T-helper 2 cell treated with Interferon-gamma antibody and Interleukin-4, amounts not matched to agents 5 μg/mL and 100 μg/mL, for 36 hours (primary cell): ENCODE data around the gene RNF220.

Experiments used
- DNase-seq: peaks from one replicate; pipeline ENCODE4 v3.0.0; 2021; ENCODE audit warnings: low spot score
- H3K27ac Mint-ChIP-seq: one replicate; pipeline ENCODE4 v1.8.0; 2021; ENCODE audit warnings: mild to moderate bottlenecking, mixed read lengths
- H3K27me3 Mint-ChIP-seq: one replicate; pipeline ENCODE4 v1.8.0; 2021; ENCODE audit warnings: low read depth, mixed read lengths
- H3K36me3 Mint-ChIP-seq: one replicate; pipeline ENCODE4 v1.8.0; 2021; ENCODE audit warnings: low read depth, mixed read lengths
- H3K4me1 Mint-ChIP-seq: one replicate; pipeline ENCODE4 v1.8.0; 2021; ENCODE audit warnings: low read depth, mixed read lengths
- H3K4me3 Mint-ChIP-seq: one replicate; pipeline ENCODE4 v1.8.0; 2022; ENCODE audit warnings: mild to moderate bottlenecking, moderate library complexity, mixed read lengths
- H3K9me3 Mint-ChIP-seq: one replicate; pipeline ENCODE4 v1.8.0; 2021; ENCODE audit warnings: mixed read lengths

Gene RNF220

DNA sequence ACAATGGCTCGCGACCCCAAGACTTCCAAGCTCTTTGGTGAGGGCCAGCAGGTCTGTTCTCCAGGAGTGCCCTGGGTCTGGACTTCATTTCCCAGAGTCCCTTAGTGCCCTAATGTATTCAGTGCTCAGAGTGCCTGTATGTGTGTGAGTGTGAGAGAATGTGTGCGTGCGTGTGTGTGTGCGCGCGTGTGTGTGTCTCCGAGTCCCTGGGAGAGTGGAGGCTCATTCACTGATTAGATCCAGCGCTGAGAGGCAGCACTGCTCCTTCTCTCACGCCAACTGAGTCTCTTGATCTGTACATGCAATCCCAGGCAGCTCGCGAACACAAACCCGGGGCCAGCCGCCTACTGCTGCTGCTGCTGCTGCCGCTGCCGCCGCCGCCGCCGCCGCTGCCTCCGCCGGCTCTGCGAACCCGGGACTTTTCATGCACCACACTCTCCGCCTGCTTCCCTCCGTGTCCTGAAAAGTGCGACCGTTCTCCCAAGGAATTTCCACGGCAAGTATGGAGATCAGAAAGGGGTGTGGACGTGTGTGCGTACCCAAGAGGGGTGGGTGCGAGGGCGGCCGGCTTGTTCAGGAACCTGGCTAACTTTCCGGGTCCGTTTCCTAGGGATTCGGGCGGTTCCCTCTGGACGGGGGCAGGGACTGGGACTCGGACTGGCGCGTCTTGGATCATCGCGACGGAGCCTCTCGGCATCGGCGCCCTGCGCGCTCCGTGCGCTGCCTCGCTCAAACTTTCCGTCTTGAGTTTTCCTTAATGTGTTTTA lies at the start of gene RNF220:
Gene RNF220, plus strand, starts transcription at position 225 of the 767 bp plus-strand sequence.
- H3K27ac Mint-ChIP-seq, result no peak within 1 kb of the TSS
- H3K36me3 Mint-ChIP-seq, result no peaks in the 10 kb centered on the region
- DNase-seq, result peak; percentile 16
- H3K27me3 Mint-ChIP-seq, result peaks cover 59% of the 10 kb centered on the region
- peak within 1 kb of the TSS; percentile 83 for H3K4me3 Mint-ChIP-seq
- no peaks in the 10 kb centered on the region for H3K9me3 Mint-ChIP-seq
- H3K4me1 Mint-ChIP-seq, result peaks cover 20% of the 10 kb centered on the region

DNA sequence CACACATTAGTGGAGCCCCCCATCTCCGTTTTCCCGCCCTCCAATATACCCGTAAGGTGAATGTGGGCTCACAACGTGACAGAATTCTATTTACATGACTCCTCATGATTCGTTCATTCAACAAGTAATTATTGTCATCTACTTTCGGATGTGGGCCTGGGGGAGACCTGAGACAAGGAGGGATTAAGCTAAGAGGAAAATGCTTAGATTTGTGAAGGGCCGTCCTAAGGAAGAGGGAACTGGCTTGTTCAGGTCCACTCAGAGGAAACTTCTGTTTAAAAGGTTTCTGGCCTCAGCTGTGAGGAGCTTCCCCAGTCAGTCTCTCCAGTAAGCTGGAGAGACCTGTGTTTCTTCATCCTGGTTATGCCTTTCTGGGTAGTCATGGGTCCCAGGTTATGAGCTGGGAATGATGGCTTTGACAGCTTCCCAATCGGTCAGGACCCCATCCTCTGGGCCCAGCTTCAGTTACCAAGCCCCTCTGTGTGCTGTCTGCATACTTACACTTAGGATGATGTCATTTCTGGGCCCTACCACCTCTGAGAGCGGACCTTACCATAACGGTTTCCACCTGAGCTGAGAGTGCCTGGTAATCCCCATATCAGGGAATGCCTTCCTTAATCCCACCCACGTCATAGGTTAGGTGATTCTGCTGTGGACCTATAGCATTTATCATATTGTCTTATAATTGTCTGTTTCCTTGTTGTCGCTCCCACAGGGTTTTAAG lies 49.3 kb upstream of the RNF220 start:
- no peak for DNase-seq
- Mint-ChIP-seq H3K27me3 (no peaks in the 10 kb centered on the region), H3K4me1 (peaks cover 17% of the 10 kb centered on the region), H3K27ac (peak overlapping the region; percentile 89), H3K4me3 (peak overlapping the region; percentile 91), H3K36me3 (no peaks in the 10 kb centered on the region), H3K9me3 (no peaks in the 10 kb centered on the region)

DNA sequence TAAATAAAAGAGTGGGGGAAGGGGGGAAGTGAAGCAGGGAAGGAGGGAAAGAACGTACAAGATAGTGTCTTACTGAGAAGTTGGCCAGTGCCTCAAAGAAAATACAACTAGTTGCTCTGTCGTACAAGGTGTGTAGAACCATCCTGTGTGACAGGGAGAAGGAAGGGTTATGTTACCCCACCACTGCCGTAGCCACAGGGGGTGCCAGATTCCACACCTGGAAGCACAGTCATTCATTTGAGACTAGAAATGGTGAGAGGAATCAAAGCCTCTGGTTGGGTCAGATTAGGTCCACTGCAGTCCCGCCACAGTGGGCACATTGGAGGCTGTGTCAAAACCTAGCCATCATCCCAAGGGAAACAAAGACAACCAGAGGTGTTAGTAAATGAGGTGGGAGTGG lies 47.3 kb upstream of the RNF220 start:
- H3K27ac Mint-ChIP-seq, result no peak overlapping the region
- peaks cover 3% of the 10 kb centered on the region for H3K27me3 Mint-ChIP-seq
- no peaks in the 10 kb centered on the region for H3K36me3 Mint-ChIP-seq
- no peaks in the 10 kb centered on the region for H3K9me3 Mint-ChIP-seq
- DNase-seq, result no peak
- H3K4me1 Mint-ChIP-seq, result peaks cover 17% of the 10 kb centered on the region
- no peak overlapping the region for H3K4me3 Mint-ChIP-seq

DNA sequence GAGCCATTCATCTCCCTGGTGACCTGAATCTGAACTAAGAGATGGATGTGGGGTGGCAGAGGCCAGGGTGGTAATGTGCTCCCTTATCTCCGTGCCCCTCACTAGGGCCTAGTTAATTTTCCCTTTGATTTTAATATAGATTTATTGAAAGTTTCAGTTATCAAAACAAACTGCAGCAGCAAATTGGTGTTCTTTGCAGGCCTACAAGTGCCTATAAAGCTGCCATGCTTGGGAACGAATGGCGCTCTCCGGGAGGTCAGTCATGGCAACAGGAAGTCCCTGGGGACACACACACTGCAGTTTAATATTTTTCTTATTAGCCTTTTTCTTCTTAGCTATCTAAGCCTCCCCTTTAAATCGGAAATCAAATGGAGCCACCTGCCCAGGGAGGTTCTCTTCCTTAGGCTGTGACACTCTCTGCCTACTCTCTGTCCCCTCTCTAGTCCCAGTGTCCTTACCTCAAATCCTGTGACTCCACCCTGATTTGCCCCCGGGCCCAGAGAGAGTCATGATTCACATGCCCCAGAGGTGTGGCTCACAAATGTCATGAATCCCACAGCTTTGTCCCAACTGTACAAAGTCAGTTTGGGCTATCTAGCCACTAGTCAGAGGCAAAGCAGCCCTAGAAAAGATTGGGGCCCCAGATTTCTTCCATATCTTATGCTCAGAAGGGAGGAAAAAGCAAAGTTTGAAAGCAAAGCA lies 45.7 kb upstream of the RNF220 start:
- no peak for DNase-seq
- H3K27me3 Mint-ChIP-seq, result peaks cover 8% of the 10 kb centered on the region
- peaks cover 6% of the 10 kb centered on the region for H3K4me1 Mint-ChIP-seq
- no peaks in the 10 kb centered on the region for H3K36me3 Mint-ChIP-seq
- H3K4me3 Mint-ChIP-seq, result no peak overlapping the region
- no peak overlapping the region for H3K27ac Mint-ChIP-seq
- no peaks in the 10 kb centered on the region for H3K9me3 Mint-ChIP-seq

- no peak for DNase-seq
- Mint-ChIP-seq H3K4me1 (no peaks in the 10 kb centered on the region), H3K9me3 (no peaks in the 10 kb centered on the region), H3K4me3 (no peak overlapping the region), H3K27me3 (peaks cover 8% of the 10 kb centered on the region), H3K27ac (no peak overlapping the region), H3K36me3 (no peaks in the 10 kb centered on the region)
Observed at GRCh38 chr1:44361478-44361877, 43.6 kb upstream of the RNF220 start.

DNA sequence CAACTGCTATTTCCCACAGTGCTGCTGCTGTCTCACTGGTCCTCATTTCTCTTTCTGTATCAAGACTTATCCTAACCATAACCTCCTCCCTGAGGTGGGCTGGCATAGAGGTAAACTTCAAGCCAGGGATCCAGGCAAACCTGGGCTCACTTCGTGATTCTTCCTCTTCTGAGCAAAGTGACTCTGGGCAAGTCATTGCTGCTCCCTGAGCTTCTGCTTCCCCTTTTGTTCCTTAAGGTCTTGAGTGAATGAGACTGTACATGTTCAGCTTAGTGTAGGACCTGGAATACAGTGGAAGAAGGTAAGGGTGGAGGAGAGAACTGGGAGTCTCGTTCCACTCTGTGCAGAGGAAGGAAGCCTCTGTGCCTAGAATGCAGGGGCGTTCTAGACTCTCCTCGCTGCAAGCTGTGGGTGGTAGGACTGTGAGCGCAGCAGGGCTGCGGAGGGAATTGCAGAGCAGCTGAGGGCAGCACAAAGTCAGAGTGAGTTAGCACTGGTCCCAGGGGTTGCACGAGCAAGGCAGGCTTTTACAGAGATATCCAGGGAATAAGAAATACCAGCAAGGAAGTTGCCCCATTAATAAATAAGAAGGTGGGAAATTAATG lies 38.6 kb upstream of the RNF220 start:
- H3K36me3 Mint-ChIP-seq, result no peaks in the 10 kb centered on the region
- H3K4me3 Mint-ChIP-seq, result no peak overlapping the region
- peaks cover 15% of the 10 kb centered on the region for H3K27me3 Mint-ChIP-seq
- no peaks in the 10 kb centered on the region for H3K9me3 Mint-ChIP-seq
- DNase-seq, result no peak
- no peak overlapping the region for H3K27ac Mint-ChIP-seq
- H3K4me1 Mint-ChIP-seq, result no peaks in the 10 kb centered on the region

- Mint-ChIP-seq H3K4me1 (no peaks in the 10 kb centered on the region), H3K27me3 (peaks cover 9% of the 10 kb centered on the region), H3K36me3 (no peaks in the 10 kb centered on the region), H3K9me3 (no peaks in the 10 kb centered on the region), H3K27ac (no peak overlapping the region), H3K4me3 (no peak overlapping the region)
- DNase-seq, result no peak
Observed at GRCh38 chr1:44367944-44368343, 37.1 kb upstream of the RNF220 start.

- H3K27me3 Mint-ChIP-seq, result peaks cover 7% of the 10 kb centered on the region
- no peaks in the 10 kb centered on the region for H3K9me3 Mint-ChIP-seq
- no peak for DNase-seq
- no peaks in the 10 kb centered on the region for H3K4me1 Mint-ChIP-seq
- H3K36me3 Mint-ChIP-seq, result no peaks in the 10 kb centered on the region
- H3K27ac Mint-ChIP-seq, result no peak overlapping the region
- no peak overlapping the region for H3K4me3 Mint-ChIP-seq
Observed at GRCh38 chr1:44368471-44369151, 36.4 kb upstream of the RNF220 start.

DNA sequence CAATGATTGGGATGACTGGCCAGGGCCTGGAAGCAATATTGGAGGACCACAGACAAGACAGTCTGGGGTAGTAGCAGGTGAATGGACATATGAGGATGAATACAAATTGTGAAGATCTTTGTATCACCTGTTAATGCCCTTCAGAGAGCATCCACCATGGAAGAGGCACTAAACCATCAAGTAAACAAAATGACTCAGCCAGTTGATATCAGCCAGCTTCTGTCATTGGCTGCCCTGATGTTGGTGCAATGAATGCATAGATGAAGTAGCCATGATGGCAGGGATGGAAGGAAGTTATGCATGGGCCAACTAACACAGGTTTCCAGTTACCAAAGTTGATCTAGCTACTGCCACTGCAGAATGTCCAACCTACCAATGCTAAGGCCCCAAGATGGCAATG lies 33.8 kb upstream of the RNF220 start:
- no peak for DNase-seq
- H3K9me3 Mint-ChIP-seq, result no peaks in the 10 kb centered on the region
- H3K4me3 Mint-ChIP-seq, result no peak overlapping the region

GRCh38 chr1:44375547-44375946 lies 29.5 kb upstream of the RNF220 start:
- no peaks in the 10 kb centered on the region for H3K4me1 Mint-ChIP-seq
- no peak overlapping the region for H3K4me3 Mint-ChIP-seq
- H3K9me3 Mint-ChIP-seq, result no peaks in the 10 kb centered on the region
- no peaks in the 10 kb centered on the region for H3K36me3 Mint-ChIP-seq
- no peak for DNase-seq
- no peak overlapping the region for H3K27ac Mint-ChIP-seq
- H3K27me3 Mint-ChIP-seq, result no peaks in the 10 kb centered on the region

More for the DNA sequence above, 33.8 kb upstream of the RNF220 start:
- no peaks in the 10 kb centered on the region for H3K36me3 Mint-ChIP-seq
- H3K27me3 Mint-ChIP-seq, result peaks cover 7% of the 10 kb centered on the region
- no peak overlapping the region for H3K27ac Mint-ChIP-seq
- H3K4me1 Mint-ChIP-seq, result no peaks in the 10 kb centered on the region

DNA sequence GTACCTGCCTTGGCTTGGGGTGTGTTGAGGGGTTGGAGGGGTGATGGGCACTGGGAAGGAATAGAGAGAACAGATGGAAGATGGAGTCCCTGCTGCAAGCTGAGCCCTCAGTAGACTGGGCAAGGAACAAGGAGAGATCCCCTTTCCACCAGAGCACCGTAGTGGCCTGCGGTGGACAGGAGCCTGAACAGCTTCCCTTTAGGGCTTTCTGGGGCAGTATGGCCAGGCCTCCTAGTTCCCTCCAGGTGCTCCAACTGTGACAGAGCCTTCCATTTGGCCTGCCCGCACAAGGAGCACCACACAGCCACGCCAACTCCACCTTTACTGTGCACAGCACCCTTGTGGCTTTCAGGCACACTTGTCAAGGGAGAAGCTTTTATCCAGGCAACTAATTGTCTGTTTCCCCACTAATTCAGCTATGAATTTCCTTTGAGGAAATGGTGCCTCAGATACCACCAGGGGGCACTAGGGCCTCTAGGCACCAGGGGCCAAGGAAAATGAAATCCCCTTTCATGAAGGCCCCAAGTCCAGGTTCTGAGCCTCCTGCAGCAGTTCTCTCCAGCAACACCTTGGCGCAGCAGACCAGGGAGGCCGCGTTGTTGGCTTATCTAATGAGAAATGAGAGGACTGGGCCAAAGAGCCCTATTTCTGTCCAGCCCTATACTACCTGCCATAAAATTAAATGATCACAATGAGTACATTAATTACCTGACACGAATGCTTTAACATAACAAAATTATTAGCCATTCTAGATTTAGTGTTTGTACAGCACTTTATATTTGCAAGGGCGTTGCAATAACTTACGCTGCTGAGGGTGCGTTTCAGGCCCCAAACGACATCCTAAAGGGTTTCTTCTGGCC lies 26.9 kb upstream of the RNF220 start:
- Mint-ChIP-seq H3K9me3 (no peaks in the 10 kb centered on the region), H3K4me3 (no peak overlapping the region)
- no peak for DNase-seq

GRCh38 chr1:44380666-44381177 lies 24.3 kb upstream of the RNF220 start:
- DNase-seq, result no peak
- Mint-ChIP-seq H3K27me3 (peaks cover 13% of the 10 kb centered on the region), H3K4me3 (no peak overlapping the region), H3K27ac (no peak overlapping the region), H3K4me1 (no peaks in the 10 kb centered on the region), H3K36me3 (no peaks in the 10 kb centered on the region), H3K9me3 (no peaks in the 10 kb centered on the region)

More for the DNA sequence above, 26.9 kb upstream of the RNF220 start:
- H3K27me3 Mint-ChIP-seq, result peaks cover 4% of the 10 kb centered on the region
- no peak overlapping the region for H3K27ac Mint-ChIP-seq
- no peaks in the 10 kb centered on the region for H3K4me1 Mint-ChIP-seq
- no peaks in the 10 kb centered on the region for H3K36me3 Mint-ChIP-seq
